NOMO-1 (cell line): ENCODE data around the gene STXBP1.
"Not testable (repeated sequence)": the region's sequence is repeated elsewhere in the genome, so short reads cannot be mapped to it uniquely, and the experiment has no call there.

Experiments used
- DNase-seq, 2 experiments: peaks; one replicate each; lab custom pipeline; 2025; ENCODE audit not compliant: unreplicated experiment in 2 of 2; lab: John Stamatoyannopoulos, UW

STXBP1 gene

DNA sequence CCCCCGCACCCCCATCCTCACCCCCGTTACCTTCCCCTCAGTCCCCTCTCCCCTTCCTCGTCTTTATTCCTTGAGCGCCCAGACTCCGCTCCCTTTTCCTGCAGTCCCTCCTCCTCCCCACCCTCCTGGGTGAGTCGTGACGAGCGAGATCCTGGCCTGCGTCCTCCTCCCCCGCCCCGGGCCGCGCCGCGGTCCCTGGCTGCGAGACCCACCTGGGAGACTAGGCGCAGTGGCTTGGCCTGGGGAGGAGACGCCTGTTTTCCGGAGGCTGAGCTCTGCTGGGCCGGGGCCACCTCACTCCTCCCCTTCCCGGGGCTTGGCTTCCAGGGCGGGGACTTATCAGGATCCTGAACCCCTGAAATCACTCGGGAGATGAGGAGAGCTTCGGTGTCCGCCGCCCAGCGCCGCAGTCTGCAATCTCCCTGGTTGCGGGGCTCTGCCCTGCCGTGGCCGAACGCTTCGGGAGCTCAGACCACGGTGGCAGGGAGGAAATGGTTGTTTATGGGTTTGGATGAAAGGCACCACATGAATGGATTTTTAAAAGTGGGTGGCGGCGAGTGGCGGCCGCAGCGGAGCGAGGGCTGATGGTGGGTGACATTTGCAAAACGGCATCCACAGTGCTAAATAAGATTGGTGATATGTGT, 984 bp downstream of the STXBP1 start:
- DNase-seq = no peak

DNA sequence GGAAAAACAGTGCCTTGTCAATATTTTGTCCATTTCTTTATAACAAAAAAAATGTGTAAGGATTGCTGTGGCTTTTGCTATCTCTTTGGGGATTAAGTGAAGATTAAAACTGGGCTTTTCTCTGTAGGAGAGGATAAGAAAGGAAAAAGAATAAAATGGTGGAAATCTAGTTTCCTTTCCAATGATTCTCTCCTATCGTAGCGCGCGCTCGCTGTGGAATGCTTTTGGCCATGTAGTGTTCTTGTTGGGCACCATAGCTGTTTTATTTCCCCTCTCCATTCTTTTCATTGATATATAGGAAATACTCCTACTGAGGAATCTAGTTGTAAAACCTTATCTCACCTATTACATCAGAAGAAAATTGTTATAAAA, 1.5 kb downstream of the STXBP1 start:
- no peak for DNase-seq

DNA sequence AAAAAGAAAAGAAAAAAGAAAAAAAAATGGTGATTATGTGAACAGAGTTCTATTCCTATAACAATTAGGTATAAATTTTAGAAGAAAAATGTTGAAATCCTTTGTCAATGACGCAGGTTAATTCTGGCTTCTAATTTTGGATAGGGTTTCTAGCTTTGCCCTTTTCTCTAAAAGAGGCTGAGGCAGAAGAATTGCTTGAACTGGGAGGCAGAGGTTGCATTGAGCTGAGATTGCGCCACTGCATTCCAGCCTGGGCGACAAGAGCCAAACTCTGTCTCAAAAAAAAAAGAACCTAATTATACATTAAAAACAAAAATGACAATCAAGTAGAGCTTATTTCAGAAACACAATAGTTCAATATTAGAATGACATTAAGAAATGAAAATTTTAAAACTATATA, 2.9 kb downstream of the STXBP1 start:
- DNase-seq = no peak

DNA sequence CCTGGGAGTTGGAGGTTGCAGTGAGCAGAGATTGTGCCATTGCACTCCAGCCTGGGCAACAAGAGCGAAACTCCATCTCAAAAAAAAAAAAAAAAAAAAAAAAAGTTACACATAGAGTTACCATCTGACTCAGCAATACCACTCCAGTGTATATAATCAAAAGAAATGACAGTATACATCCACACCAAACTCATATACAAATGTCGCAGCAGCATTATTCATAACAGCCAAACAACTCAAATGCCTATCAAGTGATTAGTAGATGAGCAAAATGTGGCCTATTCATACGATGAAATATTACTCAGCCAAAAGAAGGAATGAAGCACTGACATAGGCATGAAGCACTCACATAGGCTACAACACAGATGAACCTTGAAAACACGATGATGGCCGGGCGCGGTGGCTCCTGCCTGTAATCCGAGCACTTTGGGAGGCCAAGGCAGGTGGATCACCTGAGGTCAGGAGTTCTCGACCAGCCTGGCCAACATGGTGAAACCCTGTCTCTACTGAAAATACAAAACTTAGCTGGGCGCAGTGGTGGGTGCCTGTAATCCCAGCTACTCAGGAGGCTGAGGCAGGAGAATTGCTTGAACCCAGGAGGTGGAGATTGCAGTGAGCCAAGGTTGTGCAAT, 9.4 kb downstream of the STXBP1 start:
- DNase-seq = not testable (repeated sequence)

DNA sequence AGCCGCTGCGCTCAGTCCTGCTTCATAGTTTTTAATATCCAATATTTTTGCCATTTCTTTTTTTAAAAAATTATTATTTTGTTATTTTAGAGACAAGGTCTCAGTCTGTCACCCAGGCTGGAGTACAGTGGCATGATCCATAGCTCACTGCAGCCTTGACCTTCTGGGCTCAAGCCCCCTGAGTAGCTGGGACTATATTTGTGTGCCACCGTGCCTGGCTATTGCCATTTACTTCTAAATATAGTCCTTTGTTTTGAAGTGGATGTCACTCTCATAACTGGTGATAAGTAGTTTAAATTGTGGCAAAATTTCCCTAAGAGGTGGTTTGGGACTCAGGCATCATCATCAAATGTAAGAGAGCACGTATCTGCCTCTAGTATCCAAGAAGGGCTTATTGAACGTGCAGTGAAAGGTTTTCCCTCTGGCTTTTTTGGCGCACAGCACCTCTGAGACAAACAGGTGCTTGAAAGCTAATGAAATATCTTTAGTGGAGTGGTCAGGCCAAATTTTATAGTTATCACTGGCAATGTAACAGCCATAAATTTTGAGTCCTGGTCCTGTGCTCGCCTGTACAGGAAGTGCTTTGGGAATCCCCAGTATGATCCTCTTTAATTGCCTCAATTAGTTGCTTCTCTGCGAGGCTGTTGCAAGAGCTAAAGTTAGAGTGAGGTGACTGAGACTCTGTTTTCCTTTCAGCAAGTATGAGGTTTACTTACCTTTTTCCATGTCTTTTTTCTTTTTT, 14.8 kb downstream of the STXBP1 start:
- DNase-seq = no peak

DNA sequence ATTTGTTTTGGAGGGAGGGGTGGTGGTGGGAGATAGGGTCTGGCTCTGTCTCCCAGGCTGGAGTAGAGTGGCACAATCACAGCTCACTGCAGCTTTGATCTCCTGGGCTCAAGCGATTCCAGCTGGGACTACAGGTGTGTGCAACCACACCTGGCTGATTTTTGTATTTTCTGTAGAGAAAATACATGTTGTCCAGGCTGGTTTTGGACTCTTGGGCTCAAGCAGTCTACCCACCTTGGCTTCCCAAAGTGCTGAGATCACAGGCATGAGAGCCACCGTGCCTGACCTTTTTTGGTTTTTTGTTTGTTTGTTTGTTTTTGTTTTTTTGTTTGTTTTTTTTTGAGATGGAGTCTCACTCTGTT, 15.4 kb downstream of the STXBP1 start:
- no peak for DNase-seq

DNA sequence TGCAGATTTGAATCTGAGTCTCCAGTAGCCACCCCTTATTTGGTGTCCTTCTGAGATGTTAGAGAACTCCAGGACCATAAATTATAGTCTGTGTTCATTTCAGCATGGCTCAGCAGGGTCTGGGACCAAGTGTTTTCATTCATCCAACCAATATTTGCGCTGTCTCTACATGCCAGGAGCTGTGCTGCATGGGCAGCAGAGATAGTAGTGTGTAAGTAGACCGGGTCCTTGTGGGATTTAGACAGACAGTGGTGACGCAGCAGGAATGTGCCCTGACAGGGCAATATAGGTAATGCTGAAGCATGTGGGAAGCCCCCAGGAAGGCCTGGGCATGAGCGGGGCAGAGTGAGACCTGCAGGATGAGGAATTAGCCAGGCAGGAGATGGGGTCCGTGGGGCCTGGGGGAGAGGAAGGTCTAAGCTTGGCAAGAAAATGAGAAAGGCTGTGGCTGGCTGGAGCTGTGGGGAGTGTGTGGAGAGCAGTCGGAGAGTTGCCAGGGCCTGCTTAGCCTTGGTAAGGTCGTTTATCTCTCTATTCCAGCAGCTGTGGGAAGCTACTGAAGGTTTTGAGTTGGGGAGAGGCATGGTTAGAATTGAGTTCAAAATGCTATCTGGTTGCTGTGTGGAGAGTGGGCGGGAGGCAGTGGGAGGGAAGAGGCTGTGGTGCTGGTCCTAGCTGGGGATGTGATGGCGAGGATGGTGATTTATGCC, 16.8 kb downstream of the STXBP1 start:
- DNase-seq = no peak

DNA sequence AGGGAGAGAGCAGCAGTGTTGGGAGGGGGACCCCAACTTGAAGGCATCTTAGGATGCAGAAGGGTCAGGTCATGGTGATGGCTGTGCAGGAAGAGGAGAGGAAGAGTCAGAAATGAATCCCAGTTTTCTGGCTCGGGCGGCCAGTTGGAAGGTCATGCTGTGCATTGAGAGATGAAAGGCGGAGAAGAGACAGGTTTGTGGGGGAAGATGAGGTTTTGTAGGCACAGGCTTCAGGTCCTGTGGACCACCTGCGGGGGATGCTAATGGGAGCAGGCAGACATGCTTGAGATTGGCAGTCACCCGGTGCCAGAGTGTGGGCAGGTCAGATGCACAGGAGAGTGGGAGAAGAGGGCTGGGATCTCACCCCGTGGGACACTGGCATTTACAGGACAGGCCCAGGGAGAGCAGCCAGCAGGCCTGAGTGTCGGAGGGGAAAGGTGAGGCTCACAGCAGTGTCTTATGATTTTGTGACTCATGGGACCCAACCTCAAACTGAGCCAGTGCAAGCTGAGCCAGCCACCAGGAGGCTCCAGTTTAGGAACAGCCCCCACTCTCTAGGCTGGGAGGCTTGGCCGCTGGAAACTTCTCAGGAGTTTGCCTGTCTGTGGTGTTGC, 17.5 kb downstream of the STXBP1 start:
- DNase-seq = no peak

DNA sequence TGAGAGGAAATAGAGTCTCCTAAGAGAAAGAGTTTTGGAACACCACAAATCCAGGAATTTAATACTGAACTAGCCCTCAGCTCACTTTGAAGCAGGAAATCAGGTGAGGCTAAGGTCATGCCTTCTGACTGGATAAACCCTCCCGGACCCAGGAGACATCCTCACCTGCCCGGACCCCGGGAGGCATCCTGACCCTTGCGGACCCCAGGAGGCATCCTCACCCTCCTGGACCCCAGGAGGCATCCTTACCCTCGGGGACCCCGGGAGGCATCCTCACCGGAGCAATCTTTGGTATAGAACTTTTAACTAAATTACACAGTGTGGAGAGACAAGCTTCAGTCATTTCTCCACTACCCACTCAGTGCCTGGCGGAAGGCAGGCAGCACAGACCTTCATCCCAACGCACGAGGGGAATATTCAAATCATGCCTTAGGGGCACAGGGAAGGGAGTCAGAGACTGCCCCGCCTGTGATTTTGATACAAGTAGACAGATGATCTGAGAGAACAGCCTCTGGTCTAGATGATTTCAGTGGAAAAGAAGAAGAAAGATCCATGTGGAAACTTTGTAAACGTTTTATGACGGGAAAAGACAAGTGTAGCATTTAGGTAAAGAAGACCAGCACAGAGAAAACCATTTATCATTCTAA, 21.3 kb downstream of the STXBP1 start:
- no peak for DNase-seq

DNA sequence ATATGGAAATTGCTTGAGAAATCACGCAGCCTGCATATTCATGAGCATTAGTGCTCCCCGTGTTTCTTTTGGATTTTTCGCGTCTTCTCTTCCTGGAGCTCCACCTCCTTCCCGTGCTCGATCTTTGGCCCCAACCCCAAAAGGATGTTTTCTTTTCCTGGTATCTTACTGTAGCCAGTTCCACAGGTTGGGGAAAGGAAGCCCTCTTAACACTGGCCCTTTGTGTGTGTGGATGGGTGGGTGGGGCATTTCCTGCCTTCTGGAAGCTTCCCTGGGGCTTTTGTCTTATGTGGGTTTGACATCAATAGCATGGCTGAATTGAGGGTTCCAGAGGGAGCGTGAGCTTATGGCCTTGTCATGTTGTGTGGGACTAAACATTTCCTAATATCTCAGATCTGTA, 21.9 kb downstream of the STXBP1 start:
- DNase-seq = no peak

DNA sequence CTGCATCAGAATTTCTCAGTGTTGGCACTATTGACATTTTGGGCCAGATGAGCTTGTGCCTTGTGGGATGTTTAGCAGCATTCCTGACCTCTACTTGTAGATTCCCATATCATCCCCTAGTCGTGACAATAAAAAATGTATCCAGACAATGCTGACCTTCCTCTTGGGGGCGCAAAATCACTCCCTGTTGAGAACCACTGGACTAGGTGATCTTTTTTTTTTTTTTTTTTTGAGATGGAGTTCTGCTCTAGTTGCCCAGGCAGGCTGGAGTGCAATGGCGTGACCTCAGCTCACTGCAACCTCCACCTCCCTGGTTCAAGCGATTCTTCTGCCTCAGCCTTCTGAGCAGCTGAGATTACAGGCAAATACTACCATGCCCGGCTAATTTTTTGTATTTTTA, 22.6 kb downstream of the STXBP1 start:
- DNase-seq = no peak

DNA sequence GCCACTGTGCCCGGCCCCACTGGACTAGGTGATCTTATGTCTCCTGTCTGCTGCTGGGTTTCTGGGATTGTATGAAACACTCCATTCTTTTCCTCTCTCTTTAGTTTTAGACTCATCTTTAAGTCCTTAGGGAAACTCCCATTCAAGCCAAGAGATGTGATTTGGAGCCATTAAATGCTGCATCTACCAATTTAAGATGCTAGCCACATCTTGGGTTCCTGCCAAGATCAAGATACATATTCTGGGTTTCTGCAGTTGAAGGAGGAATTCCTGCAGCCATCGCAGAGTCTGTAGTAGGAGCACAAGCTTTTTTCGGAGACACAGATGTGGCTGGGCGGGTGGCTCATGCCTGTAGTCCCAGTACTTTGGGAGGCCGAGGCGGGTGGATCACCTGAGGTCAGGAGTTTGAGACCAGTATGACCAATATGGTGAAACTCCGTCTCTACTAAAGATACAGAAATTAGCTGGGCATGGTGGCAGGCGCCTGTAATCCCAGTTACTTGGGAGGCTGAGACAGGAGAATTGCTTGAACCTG, 23.2 kb downstream of the STXBP1 start:
- no peak for DNase-seq

DNA sequence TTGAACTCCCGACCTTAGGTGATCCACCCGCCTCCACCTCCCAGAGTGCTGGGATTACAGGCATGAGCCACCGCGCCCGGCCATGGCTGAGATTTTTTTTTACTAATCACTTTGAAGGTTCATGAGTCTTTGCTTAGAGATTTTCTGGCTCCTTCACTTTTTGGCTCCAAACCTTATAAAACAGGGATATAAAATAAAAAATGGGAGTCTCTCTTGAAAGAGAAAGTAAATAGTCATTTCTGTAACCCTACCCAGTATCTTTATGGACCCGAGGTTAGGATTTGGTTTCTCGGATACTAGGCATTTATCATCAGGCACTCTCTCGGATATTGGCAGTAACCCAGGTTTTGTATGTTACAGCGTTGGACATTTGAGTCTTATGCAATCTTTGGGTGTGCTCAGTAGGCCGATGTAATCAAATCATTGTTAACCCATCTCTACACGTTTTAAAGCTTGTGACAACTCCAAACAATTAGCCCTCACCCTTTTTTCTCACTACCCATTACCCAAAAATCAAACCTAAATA, 25.3 kb downstream of the STXBP1 start:
- no peak for DNase-seq

DNA sequence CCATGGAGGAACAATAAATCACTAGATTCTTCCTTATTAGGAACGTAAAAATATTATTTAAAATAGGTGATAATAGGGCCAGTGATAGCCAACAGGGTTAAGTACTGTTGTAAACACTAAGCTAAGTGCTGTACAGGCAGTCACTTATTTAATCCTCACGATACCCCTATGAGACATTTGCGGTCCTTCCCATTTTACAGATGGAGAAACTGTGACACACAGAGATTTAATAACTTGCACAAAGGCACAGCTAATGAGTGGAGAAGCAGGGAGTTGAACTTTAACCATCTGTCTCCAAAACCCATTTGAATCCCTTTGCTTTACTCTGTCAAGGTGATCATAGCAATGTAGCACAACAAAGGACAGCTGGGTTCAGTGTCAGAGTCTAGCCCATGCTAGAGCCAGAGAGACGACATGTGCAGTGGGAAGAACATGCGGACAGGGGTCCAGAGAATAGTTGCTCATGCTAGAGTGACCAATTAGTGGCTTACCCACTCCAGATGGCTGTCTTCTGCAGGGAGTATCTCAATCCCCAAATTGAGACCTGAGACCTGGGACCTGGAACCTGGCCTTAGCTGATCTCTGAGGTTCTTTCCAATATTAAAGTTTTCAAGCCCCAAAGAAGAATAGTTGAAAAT, 28.9 kb downstream of the STXBP1 start:
- no peak for DNase-seq

DNA sequence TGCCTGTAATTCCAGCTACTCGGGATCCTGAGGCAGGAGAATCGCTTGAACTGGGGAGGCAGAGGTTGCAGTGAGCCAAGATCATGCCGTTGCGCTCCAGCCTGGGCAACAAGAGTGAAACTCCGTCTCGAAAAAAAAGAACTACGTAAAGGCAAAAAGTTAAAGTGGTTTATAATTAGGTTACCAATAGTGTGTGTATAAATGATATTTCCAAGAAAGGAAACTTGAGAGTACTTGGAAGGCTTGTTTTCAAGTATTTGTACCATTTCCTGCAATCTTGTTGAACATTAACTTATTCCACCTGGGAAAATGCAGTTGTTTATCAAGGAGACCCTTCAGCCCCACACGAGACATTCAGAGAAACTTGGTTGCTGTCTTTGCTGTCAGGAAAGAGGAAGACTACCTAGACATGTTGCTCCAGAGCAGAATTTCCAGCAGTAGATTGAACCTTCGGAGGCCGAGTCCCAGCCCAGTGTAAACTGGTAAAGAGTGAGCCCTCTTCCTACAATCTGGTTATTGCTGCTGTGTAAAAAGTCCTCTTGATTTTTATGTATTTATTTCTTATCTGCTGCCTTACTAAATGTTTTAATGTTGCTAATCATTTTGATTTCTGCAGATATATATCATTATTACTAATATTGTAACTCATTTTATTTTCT, 30.1 kb downstream of the STXBP1 start:
- DNase-seq = no peak

DNA sequence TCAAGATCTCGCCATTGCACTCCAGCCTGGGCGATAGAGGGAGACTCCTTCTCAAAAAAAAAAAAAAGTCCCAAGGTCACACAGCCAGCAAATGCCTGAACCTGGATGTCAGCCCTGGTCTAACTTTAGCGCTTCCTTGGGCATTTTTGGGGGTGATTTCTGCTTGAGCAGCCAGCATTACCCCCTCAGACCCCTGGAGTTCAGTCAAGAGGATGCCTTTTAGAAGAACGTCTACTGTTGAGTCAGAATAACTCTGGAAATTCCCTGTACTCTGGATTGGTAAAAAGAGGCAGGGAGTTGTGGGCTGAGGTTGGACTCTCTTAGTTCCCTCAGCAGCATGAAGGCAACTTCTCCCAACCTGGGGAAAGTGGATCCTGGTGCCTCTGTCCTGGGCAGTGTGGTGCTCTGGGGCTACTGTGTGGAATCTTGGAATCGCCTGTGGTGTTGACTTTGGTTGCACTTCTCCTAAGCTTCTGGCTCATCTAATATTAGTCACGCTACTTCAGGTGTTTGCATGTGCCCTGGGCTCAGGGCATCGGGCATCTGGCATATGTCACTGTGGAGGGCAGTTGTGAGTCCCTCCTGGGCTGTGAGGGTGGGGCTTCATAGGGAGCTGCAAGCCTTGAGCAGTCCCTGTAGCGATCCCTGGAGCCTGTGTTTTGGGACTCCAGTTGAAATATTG, 32.2 kb downstream of the STXBP1 start:
- DNase-seq = no peak

DNA sequence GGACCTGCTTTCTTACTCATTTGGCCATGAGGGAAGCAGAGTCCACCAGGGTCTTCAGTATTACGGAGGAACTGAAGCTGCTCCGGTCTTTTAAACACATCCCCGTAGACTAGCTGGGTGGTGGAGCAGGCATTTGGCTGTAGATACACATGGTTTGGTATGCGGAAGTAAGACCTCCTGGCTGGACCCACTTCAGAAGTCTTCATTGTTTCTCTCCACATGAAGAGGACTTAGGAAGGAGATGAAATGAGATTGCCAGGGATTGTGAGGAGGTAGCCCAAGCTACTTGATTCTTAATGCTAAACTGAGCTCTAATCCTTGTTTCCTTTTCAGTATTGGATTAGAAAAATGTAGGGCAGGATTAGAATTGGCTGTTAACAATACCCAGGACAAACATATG, 32.9 kb downstream of the STXBP1 start:
- no peak for DNase-seq

DNA sequence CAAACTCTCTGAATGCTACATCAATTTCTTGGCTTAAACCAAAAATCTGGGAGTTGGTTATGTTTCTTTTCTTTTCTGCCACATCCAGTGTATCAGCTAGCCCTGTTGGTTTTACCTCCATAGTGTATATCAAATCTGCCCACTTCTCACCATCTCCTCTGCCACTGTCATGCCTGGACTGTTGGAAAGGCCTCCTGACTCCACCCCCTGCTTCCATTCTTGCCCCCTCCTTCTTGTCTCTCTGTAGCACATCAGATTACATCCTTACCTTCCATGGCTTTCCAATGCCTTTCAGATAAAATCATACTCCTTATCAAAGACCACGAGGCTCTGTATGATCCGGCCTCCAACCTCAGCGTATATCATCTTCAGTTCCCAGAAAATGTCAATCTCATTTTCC, 35.4 kb downstream of the STXBP1 start:
- DNase-seq = no peak

DNA sequence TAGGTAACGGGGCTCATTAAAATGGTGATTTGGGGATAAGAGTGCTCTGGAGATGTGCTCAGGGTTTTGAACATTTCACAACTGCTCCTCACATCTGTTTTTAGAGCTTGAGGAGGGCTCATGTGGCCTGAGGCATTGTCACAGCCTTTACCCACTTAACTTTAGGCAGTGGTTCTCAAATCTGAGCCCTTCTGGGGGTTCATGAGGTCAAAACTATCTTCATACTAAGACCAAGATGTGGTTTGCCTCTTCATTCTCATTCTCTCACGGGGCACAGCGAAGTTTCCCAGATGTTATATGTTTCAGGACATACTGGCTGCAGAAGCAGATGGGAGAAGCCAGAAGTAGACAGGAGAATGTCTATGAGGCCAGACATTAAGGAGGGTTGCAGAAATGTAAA, 38.4 kb downstream of the STXBP1 start:
- no peak for DNase-seq
